Smooth muscle cell (in vitro differentiated cells): ENCODE measurements around the gene PHF21B. TPM values are rescaled to one million over a fixed set of nuclear protein-coding genes. Genes with fewer than 3 reads are reported as not detected.

Source experiments
- DNase-seq: peaks from one replicate; lab custom pipeline; 2025; ENCODE audit not compliant: unreplicated experiment; lab: John Stamatoyannopoulos, UW
- H2AFZ ChIP-seq: fragments of 200-600 bp; sonication (generic); 2 replicates; pipeline ENCODE4 v1.6.0; 2016; ENCODE audit warnings: antibody characterized with exemption, low read depth, mild to moderate bottlenecking
- H3F3A ChIP-seq: fragments of 200-600 bp; sonication (generic); 2 replicates; pipeline ENCODE4 v1.6.0; 2017; ENCODE audit warnings: antibody characterized with exemption, low read depth
- H3K27ac ChIP-seq: fragments of 200-600 bp; sonication (generic); 2 replicates; pipeline ENCODE4 v1.5.1; 2016; ENCODE audit warnings: low read depth, mild to moderate bottlenecking
- H3K27me3 ChIP-seq: fragments of 200-600 bp; sonication (generic); 2 replicates; pipeline ENCODE4 v1.6.1; 2016; ENCODE audit warnings: low read depth, mild to moderate bottlenecking
- H3K36me3 ChIP-seq: fragments of 200-600 bp; sonication (generic); 2 replicates; pipeline ENCODE4 v1.5.1; 2016; ENCODE audit warnings: low read depth
- H3K4me1 ChIP-seq: fragments of 200-600 bp; sonication (generic); 2 replicates; pipeline ENCODE4 v1.5.1; 2016; ENCODE audit warnings: low read depth
- H3K4me2 ChIP-seq: fragments of 200-600 bp; sonication (generic); 2 replicates; pipeline ENCODE4 v1.6.0; 2016; ENCODE audit warnings: mild to moderate bottlenecking
- H3K4me3 ChIP-seq: fragments of 200-600 bp; sonication (generic); 2 replicates; pipeline ENCODE4 v1.5.1; 2016; ENCODE audit warnings: mild to moderate bottlenecking
- H3K79me2 ChIP-seq: fragments of 200-600 bp; sonication (generic); 2 replicates; pipeline ENCODE4 v1.6.0; 2016; ENCODE audit warnings: low read depth, mild to moderate bottlenecking
- H3K9ac ChIP-seq: fragments of 200-600 bp; sonication (generic); 2 replicates; pipeline ENCODE4 v1.6.0; 2016; ENCODE audit warnings: low read depth
- H3K9me3 ChIP-seq: fragments of 200-600 bp; sonication (generic); replicated peaks from 2 replicates; pipeline ENCODE4 v1.5.1; 2016; ENCODE audit warnings: low read depth
- H4K20me1 ChIP-seq: fragments of 200-600 bp; sonication (generic); 2 replicates; pipeline ENCODE4 v1.6.0; 2016; ENCODE audit warnings: low read depth
- WGBS: methylation state at CpG from one replicate; pipeline ENCODE4 v1.1.7; 2016; ENCODE audit warnings: low lambda C conversion rate; 5-methylcytosine and 5-hydroxymethylcytosine counted together
- polyA plus RNA-seq: library from polyadenylated mRNA; unstranded; fragments of >200 nt; fragmentation: Nextera tagmentation; extraction: Ambion mirVana; gene quantifications from 2 replicates; pipeline ENCODE4 v1.2.1, GENCODE V29; 2016
- total RNA-seq: library from RNA; depleted of rRNA; stranded (reverse); fragments of >200 nt; gene quantifications from 2 replicates; pipeline ENCODE4 v1.2.3, GENCODE V29; 2014
- TF ChIP-seq, protein P1 (sequence below): fragments of 200-600 bp; sonication (generic); IDR thresholded peaks from 2 replicates; pipeline ENCODE4 v1.5.1; 2017; ENCODE audit warnings: borderline replicate concordance, mild to moderate bottlenecking, antibody characterized with exemption; ENCODE audit not compliant: insufficient read depth, poor library complexity, severe bottlenecking

Gene PHF21B
- total and polyA plus RNA-seq, 2 experiments from 2014 or later = 0.13 TPM

DNA sequence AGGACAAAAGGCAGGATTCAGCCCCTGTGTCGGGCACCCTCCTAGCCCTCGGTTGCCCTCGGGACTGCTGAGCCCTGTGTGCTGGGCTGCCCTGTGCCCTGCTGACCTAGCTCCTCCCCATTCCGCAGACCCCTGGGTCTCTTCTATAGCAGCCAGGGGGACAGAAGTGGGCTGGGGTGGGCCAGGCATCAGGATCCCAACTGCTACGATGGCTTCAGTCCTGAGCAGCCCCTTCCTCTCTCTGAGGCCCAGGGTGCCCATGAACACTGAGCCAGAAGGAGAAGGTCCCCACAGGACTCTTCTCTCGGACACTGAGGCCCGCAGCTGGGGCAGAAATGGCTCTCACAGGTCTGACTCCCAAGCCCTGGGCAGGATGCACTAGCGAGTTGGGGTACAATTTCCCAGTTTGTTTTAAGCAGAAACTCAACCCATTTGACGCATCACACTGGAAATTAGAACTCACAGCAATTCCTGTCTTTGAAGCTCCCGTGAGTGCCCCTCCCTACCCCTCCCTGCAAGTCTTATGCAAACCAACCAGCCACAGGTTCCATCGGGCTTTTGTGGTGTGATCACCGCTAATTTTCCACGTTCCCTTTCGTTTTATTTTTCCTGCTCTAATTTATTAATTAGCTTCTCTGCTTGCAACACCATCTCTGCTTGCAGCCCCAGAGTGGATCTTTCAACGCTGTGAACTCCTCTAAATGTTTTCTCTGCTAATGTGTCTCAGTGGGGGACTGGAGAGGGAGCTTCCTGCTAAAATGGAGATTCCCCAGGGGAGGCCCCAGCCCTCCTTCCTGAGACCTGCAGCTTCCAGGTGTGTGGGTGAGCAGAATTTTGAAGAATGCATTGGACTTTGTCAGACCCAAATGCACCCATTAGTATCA lies 56.7 kb downstream of the PHF21B start:
- Histone ChIP-seq H3K27ac (no peak overlapping the region), H3K79me2 (no peaks in the 10 kb centered on the region), H3K4me2 (no peak overlapping the region), H3K9ac (no peak overlapping the region), H3K36me3 (no peaks in the 10 kb centered on the region), H3K4me3 (no peak overlapping the region), H4K20me1 (no peaks in the 10 kb centered on the region), H2AFZ (no peak overlapping the region), H3K9me3 (no peaks in the 10 kb centered on the region), H3F3A (no peaks in the 10 kb centered on the region), H3K4me1 (no peaks in the 10 kb centered on the region), H3K27me3 (no peaks in the 10 kb centered on the region)
- no peak for DNase-seq
- WGBS = 57% methylated on average over 15 of the region's 15 CpGs
- TF ChIP-seq, protein P1, sequence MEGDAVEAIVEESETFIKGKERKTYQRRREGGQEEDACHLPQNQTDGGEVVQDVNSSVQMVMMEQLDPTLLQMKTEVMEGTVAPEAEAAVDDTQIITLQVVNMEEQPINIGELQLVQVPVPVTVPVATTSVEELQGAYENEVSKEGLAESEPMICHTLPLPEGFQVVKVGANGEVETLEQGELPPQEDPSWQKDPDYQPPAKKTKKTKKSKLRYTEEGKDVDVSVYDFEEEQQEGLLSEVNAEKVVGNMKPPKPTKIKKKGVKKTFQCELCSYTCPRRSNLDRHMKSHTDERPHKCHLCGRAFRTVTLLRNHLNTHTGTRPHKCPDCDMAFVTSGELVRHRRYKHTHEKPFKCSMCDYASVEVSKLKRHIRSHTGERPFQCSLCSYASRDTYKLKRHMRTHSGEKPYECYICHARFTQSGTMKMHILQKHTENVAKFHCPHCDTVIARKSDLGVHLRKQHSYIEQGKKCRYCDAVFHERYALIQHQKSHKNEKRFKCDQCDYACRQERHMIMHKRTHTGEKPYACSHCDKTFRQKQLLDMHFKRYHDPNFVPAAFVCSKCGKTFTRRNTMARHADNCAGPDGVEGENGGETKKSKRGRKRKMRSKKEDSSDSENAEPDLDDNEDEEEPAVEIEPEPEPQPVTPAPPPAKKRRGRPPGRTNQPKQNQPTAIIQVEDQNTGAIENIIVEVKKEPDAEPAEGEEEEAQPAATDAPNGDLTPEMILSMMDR = no peak

DNA sequence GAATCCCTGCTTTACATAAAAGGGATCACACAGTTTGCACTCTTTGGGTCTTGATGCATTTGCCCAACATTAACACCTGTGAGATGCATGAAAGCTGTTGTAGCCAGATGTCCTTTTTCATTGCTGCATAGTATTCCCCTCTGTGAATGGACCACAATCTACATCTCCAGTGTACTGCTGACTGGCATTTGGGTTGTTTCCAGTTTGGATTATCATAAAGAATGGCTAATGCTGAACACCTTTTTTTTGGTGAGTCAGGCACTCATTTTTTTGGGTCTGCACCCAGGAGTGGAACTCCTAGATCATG lies 58.3 kb downstream of the PHF21B start:
- H3F3A ChIP-seq = no peaks in the 10 kb centered on the region
- H3K27ac ChIP-seq = no peak overlapping the region
- no peaks in the 10 kb centered on the region for H3K36me3 ChIP-seq
- H3K4me1 ChIP-seq = no peaks in the 10 kb centered on the region
- no peaks in the 10 kb centered on the region for H3K79me2 ChIP-seq
- H3K4me2 ChIP-seq = no peak overlapping the region
- H3K4me3 ChIP-seq = no peak overlapping the region
- no peak for DNase-seq
- H4K20me1 ChIP-seq = no peaks in the 10 kb centered on the region
- TF ChIP-seq, protein P1 = no peak
- no peak overlapping the region for H3K9ac ChIP-seq
- no peaks in the 10 kb centered on the region for H3K27me3 ChIP-seq
- H2AFZ ChIP-seq = no peak overlapping the region
- H3K9me3 ChIP-seq = no peaks in the 10 kb centered on the region

DNA sequence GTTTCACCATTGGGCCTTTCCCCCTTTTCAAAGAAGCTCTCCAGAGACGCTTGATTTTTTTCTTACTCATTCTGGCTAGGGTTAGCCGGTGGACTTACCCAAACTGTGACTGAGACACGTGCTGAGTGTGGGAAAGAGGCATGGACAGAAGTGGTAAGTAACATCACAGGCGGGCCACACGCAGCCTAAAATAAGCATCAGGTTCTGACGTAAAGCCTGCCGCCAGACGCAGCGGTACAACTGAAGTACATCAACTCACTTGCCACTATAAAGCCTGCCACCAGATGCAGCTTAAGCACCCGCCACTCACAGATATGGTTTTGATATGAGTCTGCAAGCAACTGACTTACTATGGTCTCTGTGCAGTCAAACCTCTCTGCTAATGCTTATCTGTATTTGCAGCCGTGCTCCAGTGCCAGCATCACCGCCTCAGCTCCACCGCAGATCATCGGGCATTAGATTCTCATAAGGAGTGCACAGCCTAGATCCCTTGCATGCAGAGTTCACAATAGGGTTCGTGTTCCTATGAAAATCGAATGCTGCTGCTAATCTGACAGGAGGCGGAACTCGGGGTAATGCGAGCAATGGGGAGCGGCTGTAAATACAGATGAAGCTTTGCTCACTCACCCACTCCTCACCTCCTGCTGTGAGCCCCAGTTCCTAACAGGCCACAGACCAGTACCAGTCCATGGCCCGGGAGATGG lies 58.8 kb downstream of the PHF21B start:
- TF ChIP-seq, protein P1 = no peak

More for the DNA sequence above, 58.8 kb downstream of the PHF21B start:
- no peaks in the 10 kb centered on the region for H3K9me3 ChIP-seq
- 94% methylated on average over 21 of the region's 21 CpGs for WGBS
- no peak overlapping the region for H2AFZ ChIP-seq
- no peaks in the 10 kb centered on the region for H4K20me1 ChIP-seq
- H3K36me3 ChIP-seq = no peaks in the 10 kb centered on the region
- no peaks in the 10 kb centered on the region for H3K79me2 ChIP-seq
- no peak overlapping the region for H3K4me3 ChIP-seq
- no peak overlapping the region for H3K27ac ChIP-seq
- no peaks in the 10 kb centered on the region for H3F3A ChIP-seq
- no peak for DNase-seq
- H3K27me3 ChIP-seq = no peaks in the 10 kb centered on the region
- H3K9ac ChIP-seq = no peak overlapping the region
- no peak overlapping the region for H3K4me2 ChIP-seq
- no peaks in the 10 kb centered on the region for H3K4me1 ChIP-seq
